GM12878 (cell line): Measurements from ENCODE around the gene EFHC1. TPM values are rescaled to one million over a fixed set of nuclear protein-coding genes. Genes with fewer than 3 reads are reported as not detected.
A peak's percentile ranks its signal among the peaks of the same experiment; 100 is the strongest.

Experiments
- CUX1 ChIP-seq: IDR thresholded peaks from 2 replicates; pipeline ENCODE4 v1.6.1; 2012; ENCODE audit warnings: improper control_type of control experiment, low read depth, low read length; ENCODE audit not compliant: insufficient replicate concordance
- ESRRA ChIP-seq: IDR thresholded peaks from 2 replicates; pipeline ENCODE4 v1.6.1; 2012; ENCODE audit warnings: mild to moderate bottlenecking, low read length, improper control_type of control experiment
- HSF1 ChIP-seq: fragments of 150-350 bp; IDR thresholded peaks from 2 replicates; pipeline ENCODE4 v1.6.1; 2014; ENCODE audit warnings: mild to moderate bottlenecking, low read depth, low read length
- IKZF2 ChIP-seq, 2 experiments: fragments of 450-650 bp; IDR thresholded peaks; 2 replicates each; pipeline ENCODE4 v1.6.1; 2017; ENCODE audit warnings: mild to moderate bottlenecking in 2 of 2, moderate library complexity in 2 of 2
- IRF3 ChIP-seq: fragments of 450-650 bp; IDR thresholded peaks from 2 replicates; pipeline ENCODE4 v1.6.1; 2014; ENCODE audit warnings: mild to moderate bottlenecking
- IRF4 ChIP-seq: IDR thresholded peaks from 2 replicates; pipeline ENCODE4 v1.6.1; 2011; ENCODE audit warnings: low read depth, low read length
- KLF5 ChIP-seq: fragments of 450-650 bp; IDR thresholded peaks from 2 replicates; pipeline ENCODE4 v1.6.1; 2014; ENCODE audit warnings: mild to moderate bottlenecking; ENCODE audit not compliant: partially characterized antibody
- LARP7 ChIP-seq: fragments of 450-650 bp; IDR thresholded peaks from 2 replicates; pipeline ENCODE4 v1.6.1; 2017; ENCODE audit warnings: mild to moderate bottlenecking
- MLLT1 ChIP-seq: fragments of 450-650 bp; IDR thresholded peaks from 2 replicates; pipeline ENCODE4 v1.6.1; 2016; ENCODE audit warnings: mild to moderate bottlenecking
- RUNX3 ChIP-seq: IDR thresholded peaks from 2 replicates; pipeline ENCODE4 v1.6.1; 2012; ENCODE audit warnings: low read length, inconsistent platforms
- SMARCA5 ChIP-seq: fragments of 450-650 bp; IDR thresholded peaks from 2 replicates; pipeline ENCODE4 v1.6.1; 2017; ENCODE audit warnings: mild to moderate bottlenecking
- SREBF2 ChIP-seq: IDR thresholded peaks from 2 replicates; pipeline ENCODE4 v1.6.1; 2012; ENCODE audit warnings: mild to moderate bottlenecking, low read length
- STAT3 ChIP-seq: IDR thresholded peaks from 2 replicates; pipeline ENCODE4 v1.6.1; 2011; ENCODE audit warnings: low read depth, low read length, improper control_type of control experiment
- ZBTB33 ChIP-seq: fragments of 450-650 bp; IDR thresholded peaks from 2 replicates; pipeline ENCODE4 v1.6.1; 2017; ENCODE audit warnings: mild to moderate bottlenecking
- ZNF24 ChIP-seq: fragments of 450-650 bp; IDR thresholded peaks from 2 replicates; pipeline ENCODE4 v1.6.1; 2017; ENCODE audit warnings: antibody characterized with exemption, mild to moderate bottlenecking
- polyA plus RNA-seq, 11 experiments: library from polyadenylated mRNA; depleted of rRNA in 4 of 11; unstranded in 6 of 11; stranded (reverse) in 5 of 11; fragments of >200 nt; fragmentation: Nextera tagmentation in 4 of 11; fragmentation: Illumina TruSeq in 1 of 11; extraction: Ambion mirVana in 4 of 11; extraction: Trizol in 1 of 11; gene quantifications; 1 replicate in 1 of 11; 2 replicates in 10 of 11; pipeline versions ENCODE4 v1.2.1 to v1.2.3, GENCODE V29; 2011 to 2016; ENCODE audit warnings: inconsistent platforms in 2 of 11, missing spikeins in 2 of 11, low read depth in 1 of 11
- total RNA-seq, 4 experiments: library from RNA; depleted of rRNA in 3 of 4; stranded (reverse); fragments of >200 nt in 3 of 4; fragmentation: Illumina TruSeq in 1 of 4; extraction: Trizol in 1 of 4; gene quantifications; 2 replicates each; pipeline versions ENCODE4 v1.2.1 to v1.2.3, GENCODE V29; 2013 to 2021

The EFHC1 gene
- total and polyA plus RNA-seq, 10 of the 15 experiments (the other 5 are each of a cell fraction or from before 2014, with no cell fraction given): 5.5 to 14.5 (median 8.8) TPM

GRCh38 chr6:52419809-52420667 is at the start of gene EFHC1 (continued):
- no peak for TF ChIP-seq KLF5
- peak; percentile 61 for TF ChIP-seq LARP7
- no peak for TF ChIP-seq STAT3
- TF ChIP-seq RUNX3: no peak
- no peak for TF ChIP-seq CUX1
- TF ChIP-seq HSF1: 0 out of 2 replicates have a peak, but pooled peaks have one; percentile 15
- TF ChIP-seq ESRRA: no peak
- no peak for TF ChIP-seq IRF3
- peak; percentile 38 to 71; a peak in 3 of 4 replicates for TF ChIP-seq IKZF2 (IDR thresholded peaks at IDR 0.05)
- TF ChIP-seq SREBF2: no peak
- no peak for TF ChIP-seq ZNF24
- no peak for TF ChIP-seq MLLT1
- peak; percentile 59; the same call in 1 of the 2 replicates for TF ChIP-seq SMARCA5
- no peak for TF ChIP-seq ZBTB33
- TF ChIP-seq IRF4: no peak
